GM18520 (cell line): Measurements from ENCODE around the gene NAA25.

ENCODE experiments used
- ATAC-seq: cut with Tn5 transposase; IDR thresholded peaks from one replicate; pipeline ENCODE4 v1.9.1; 2021; ENCODE audit not compliant: unreplicated experiment

Gene NAA25

DNA sequence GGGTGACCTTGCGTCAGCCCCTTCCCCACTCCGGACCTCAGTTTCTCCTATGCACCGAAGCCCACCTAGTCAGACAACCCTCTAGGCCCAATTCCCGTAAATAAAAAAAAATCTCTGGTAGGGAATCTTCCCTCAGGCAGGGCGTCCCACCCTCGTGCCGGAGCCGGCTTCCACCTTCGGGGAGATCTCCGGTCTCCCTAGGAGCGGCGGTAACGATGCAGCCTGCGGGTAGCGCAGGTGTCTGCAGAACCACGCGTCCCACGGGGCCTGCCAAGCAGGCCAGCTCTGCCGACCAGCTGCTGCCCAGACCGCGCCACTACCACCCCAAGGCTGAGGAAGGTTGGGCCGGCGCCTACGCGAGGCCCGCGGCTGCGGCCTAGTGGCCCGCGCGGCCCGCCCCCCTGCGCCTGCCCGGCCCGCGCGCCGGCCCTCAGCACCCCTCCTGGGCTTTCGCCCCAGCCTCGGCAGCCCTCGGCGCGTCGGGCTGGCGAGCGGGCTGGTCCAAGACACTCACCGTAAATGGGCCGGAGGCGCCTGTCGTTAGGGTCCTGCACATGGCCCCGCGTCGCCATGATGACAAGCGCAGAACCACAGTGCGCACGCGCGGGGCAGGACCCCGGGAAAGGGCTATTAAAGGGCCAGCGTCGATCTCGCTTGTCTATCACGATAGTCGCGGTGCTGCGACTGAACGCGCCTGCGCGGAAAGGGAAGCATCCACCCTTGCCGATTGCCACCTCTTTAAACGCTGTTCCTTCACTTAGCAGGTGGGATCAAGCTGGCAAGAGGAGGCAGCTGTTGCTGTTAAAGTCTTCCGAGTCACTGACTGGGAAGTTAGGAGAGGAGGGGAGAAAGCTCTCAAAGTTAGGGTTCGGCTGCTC lies at the start of gene NAA25:
Gene NAA25 (minus strand): TSS at position 582 of the 878 bp plus-strand sequence. CDS start 10 bp downstream, at position 572.
- peak; percentile 74 for ATAC-seq

DNA sequence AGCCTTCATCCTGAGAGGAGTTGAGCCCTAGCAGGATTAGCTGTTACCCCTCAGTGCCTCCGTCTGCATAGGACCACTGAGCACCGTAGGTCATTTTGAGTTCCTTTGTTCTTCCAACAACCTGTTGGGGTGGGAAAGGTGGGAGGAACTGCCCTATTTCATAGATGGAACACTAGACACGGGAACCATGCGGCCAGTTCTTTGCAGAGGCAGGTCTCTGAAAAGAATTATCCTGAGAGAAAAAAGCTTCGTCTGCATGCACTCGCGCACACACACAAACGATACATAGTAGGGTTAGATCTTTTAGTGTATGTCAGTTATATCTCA lies 45.3 kb upstream of the NAA25 start:
- no peak for ATAC-seq

DNA sequence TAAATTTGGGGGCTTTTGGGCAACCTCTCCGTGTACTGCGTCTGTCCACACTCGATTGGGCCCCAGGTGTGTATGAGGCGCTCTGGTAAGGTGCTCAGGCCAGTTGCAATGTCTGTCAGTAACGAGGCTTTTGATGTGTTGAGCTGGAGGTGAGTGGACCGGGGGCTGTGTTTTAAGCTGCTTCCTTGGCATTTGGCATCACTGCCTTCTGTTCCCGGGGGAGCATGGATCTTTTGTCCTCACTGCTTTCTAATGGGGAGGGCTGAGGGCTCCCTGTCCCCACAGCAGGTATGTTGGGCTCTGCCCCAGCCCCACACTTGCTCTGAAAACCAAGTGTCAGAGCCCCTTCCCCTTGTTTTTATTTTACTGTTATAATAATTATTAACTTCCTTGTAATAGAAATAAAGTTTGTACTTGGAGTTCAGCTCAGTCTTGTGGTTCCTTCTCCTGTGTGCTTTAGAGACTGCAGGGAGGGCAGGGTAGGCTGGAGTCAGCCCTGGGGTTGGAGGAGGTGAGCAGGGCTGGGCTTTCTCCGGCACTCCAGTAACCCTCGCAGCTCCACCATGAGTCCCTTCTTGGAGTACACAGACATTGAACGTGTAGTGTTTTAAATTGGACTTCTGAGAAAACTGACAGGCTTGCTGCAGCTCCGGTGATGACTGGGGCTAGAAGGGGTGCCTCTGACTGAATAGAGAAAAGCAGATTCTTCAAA lies 44.8 kb upstream of the NAA25 start:
- no peak for ATAC-seq

DNA sequence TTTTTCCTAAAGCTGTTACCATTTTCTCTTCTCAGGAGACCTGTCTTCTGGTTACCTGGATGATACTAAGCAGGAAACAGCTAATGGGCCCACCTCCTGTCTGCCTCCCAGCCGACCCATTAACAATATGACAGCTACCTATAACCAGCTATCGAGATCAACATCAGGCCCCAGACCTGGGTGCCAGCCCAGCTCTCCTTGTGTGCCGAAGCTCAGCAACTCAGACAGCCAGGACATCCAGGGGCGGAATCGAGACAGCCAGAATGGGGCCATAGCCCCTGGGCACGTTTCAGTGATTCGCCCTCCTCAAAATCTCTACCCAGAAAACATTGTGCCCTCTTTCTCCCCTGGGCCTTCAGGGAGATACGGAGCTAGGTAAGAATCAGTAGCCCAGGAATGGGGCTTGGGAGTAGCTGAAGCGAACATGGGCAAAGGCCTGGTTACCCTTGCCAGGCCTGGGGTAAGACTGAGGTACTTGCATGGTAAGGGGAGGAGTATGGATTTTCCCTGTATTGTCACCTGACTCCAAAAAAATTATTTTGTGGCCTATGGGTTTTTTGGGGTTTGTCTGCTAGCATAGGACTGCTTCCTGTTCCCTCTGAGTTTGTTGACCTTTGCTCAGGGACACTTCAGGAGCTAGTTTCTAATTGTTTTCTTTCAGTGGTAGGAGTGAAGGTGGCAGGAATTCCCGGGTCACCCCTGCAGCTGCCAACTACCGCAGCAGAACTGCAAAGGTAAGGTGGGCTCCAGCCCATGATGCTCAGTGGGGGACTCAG lies 43.4 kb upstream of the NAA25 start:
- no peak for ATAC-seq

DNA sequence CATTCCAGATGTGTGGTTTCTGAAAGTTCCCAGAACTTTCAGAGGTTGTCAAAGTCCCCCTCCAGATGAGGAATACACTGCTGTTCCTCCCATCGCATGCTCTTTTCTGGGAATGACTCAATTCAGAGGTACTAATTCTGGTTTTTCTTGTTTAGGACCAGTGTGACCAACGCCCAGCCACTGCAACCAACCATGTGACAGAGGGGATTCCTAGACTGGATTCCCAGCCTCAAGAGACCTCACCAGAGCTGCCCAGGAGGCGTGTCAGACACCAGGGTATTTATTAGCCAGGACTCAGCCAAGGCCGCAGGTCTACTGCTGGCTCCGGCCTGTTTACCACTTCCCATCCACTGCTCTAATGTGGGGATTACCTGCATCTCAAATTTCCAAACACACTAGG lies 41.0 kb upstream of the NAA25 start:
- ATAC-seq = no peak

DNA sequence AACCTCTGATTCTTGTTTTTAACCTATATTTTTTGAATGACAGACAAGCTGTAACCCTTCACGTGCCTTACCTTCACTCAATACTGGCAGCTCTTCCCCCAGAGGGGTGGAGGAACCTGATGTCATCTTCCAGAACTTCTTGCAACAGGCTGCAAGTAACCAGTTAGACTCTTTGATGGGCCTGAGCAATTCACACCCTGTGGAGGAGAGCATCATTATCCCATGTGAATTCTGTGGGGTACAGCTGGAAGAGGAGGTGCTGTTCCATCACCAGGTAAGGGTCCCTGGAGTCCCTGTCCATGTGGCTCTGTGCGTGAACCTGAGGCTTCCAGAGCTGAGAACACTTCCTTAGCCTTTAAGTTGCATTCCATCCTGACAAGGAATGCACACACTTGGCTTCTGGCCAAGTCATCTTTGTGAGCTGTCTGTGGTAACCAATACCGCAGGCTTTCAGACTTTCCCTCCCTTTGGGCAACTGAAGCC lies 39.5 kb upstream of the NAA25 start:
- ATAC-seq = no peak

DNA sequence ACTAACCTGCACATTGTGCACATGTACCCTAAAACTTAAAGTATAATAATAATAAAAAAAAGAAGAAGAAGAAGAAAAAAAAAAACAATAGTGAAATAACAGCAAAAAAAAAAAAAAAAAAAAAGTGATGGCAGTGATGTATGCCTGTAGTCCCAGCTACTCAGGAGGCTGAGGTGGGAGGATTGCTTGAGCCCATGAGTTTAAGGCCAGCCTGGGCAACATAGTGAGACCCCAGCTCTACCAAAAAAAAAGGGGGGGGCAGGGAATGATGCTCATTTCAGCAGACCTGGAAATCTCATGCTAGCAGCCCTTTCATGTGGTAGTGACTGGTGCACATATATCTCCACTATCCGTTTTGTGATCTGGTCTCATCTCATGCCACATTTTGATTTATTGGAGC lies 37.5 kb upstream of the NAA25 start:
- ATAC-seq = no peak

DNA sequence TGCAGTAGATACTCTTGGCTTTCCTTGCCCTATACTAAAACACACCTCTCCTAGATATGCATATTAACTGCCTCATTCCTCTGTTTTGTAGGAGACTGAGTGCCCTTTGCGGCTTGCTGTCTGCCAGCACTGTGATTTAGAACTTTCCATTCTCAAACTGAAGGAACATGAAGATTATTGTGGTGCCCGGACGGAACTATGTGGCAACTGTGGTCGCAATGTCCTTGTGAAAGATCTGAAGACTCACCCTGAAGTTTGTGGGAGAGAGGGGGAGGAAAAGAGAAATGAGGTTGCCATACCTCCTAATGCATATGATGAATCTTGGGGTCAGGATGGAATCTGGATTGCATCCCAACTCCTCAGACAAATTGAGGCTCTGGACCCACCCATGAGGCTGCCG lies 32.1 kb upstream of the NAA25 start:
- ATAC-seq = no peak

DNA sequence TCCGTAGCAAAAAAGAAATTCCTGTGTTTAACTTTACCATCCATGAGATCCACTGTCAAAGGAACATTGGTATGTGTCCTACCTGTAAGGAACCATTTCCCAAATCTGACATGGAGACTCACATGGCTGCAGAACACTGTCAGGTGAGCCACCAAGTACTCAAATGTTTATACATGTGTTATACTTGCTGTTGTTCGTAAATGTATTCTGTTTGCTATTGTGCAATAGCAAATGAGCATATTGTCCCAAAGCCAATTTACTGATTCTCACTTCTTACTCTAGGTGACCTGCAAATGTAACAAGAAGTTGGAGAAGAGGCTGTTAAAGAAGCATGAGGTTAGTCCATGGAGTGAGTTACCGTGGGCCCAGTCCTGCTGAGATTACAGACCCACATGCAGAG lies 26.1 kb upstream of the NAA25 start:
- ATAC-seq = no peak

DNA sequence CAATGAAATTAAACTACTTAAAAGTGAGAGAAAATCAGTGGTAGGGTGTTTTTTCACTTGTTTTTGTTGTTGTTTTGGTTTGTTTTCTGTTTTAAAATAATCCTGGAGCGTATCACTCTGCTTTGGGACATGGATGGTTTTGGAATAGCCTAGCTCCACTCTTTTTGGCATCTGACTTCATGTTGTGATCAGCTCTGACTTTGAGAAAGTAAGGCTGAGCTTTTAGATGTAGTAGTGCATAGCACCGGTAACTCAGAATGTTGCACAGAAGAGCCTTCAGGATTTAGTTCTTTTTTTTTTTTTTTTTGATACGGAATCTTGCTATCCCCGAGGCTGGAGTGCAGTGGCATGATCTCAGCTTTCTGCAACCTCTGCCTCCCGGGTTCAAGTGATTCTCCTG lies 24.8 kb upstream of the NAA25 start:
- ATAC-seq = no peak

DNA sequence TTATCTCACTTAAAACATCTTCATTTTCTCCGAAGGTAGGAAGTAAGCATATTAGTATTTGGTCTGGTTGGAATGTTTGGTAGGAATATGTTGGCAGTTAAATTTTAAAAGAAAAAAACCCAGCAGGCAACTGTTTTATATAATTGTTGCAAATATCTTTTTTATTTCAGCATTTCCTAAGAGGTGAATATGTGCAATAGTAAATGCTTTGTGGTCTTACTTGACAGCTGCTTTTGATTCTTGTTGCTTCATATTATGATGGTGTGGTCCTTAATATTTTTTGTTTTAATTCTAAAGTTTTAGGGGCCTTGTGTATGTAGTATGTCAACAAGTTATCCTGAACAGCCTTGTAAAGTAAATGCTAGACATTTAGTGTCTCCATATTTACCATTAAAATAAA lies 23.1 kb upstream of the NAA25 start:
- ATAC-seq = no peak

DNA sequence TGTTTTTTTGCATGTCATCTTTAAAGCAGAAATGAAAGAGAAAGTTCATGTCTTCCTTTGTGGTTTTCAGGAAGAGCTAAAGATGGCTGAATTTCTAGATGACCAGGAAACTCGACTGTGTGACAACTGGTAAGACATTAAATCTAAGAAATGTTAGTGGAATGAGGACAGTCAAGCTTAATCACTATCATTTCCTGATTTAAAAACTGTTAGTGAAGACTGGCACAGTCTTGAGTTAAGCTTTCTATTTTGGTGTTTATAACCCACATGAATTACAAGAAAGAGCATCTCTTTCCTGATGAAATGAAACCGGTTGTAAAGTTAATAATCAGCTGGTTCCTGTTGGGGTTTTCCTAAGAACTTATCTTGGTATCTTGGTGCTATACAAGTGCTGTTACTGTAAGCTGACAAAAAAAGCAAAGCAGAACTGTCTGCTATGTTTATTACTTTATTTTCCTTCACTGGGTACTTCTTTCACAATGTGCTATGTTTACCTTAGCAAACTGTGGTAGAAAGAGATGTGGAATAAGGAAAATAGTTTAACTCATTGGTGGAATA lies 21.9 kb upstream of the NAA25 start:
- peak; percentile 47 for ATAC-seq

DNA sequence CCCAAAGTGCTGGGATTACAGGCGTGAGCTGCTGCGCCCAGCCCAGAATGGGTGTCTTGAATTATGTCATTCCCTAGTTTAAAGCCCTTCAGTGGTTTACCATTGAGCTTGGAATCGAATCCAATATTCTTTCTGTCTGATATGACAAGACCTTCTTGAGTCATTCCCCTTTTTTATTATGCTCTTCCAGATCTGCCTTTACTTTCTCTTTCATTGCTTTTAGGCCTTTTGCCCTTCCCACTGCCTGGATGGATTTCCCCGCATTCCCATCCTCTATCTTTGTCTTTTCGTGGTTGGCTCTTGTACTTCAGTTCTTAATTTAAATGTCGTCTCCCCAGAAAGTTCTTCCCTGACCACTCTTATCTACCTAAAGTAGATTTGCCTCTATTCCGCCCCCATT lies 18.3 kb upstream of the NAA25 start:
- ATAC-seq = no peak

DNA sequence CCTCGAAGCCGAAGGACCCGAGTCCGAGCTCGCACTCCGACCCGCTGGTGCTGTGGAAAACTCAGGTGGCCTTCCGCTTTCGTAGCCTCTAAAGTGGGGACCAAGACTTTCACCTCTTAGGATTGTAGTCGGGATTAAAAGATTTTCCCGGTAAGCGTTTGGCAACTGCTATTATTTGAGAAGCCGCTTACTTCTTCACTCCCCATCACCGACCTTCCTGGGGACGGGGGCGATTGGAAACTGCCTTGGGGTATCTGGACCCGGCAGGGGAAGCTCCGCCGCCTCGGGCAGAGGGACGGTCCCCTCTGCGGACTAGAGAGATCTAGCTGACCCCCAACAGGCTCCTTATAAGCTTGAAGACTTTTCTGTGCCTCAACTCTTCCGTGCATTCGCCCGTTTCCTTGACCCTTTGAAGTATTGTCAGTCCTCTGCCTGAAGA lies 17.4 kb upstream of the NAA25 start:
- ATAC-seq = no peak

DNA sequence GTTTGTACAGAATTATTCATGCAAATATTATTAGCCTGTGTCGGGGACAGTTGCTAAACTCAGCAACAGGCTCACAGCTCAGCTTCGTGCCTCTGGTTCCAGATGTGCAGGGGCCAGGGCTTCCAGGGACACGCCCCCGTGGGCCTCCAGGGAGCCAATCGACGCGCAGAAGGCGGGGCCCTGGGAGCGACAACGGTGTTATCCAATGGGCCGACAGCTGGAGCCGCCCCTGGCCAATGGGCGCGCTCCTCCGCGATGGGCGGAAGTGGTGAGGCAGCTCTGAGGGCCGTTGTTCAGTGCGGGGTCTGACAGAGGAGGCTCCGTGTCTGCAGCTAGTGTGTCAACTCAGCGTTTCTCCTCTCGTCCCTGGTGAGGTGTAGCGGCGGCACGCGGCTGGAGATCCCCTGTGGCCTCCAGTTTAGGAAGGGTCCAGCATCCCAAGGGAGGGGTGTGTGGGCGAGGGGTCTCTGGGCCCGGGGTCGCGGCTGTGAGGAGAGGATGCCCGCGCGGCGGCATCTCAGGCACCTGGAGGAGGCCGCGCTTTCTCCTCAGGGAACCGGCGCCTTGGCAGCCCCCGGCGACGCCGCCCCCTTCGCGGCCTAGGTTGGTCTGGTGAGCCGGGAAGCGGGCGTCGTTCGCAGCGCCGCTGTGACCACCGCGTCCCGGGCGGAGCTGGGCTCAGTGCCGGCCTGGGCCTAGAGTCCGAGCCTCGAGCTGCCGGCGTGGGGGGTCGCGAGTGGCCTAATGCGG lies 16.8 kb upstream of the NAA25 start, which contains the start of gene TRAFD1:
Gene TRAFD1 (plus strand): TSS at position 311 of the 750 bp plus-strand sequence. CDS start 4,963 bp downstream, outside the sequence.
- peak; percentile 93 for ATAC-seq

DNA sequence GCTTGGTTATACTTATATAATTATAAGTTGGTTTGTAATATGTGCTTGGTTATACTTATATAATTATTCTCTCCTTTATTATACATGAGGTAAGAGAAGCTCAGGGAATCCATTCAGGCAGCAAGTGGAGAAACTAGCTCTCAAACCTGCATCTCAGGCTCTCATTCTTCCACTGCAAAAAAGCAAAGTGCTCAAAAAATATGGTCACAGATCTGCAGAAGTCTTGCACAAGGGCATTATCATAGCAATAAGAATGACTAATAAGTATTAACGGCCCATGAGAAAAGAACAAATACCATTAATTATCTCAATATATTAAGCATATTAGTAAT lies 16.3 kb upstream of the NAA25 start:
- ATAC-seq = no peak

DNA sequence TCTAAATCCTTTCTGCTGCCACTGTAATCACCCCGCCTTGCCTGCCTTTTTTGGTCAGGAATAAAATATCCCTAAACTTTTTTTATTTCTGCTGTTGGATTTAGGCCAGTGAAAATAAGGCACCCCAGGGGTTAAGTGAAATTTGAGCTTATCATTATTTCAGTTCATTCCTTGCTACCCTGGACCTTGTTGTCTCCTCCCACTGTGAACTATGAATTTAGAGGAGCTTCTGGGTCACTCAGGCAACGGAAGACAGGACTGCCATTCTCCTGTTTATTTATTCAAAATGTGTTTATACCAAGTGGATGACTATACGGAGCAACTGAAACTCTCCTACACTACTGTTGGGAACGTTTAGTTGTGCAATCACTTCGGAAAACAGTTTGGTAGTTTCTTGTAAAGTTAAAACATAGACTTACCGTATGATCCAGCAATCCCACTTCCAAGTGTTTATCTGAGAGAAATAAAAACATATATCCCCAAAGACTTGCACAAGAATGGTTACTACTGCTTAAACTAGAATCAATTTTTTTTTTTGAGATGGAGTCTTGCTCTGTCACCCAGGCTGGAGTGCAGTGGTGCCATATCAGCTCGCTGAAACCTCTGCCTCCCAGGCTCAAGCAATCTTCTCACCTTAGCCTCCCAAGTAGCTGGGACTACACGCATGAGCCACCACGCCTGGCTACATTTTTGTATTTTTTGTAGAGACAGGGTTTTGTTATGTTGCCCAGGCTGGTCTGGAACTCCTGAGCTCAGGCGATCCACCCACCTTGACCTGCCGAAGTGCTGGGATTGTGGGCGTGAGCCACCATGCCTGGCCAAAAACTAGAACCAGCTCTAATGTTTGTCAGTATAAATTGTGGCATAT lies 14.5 kb upstream of the NAA25 start:
- no peak for ATAC-seq

DNA sequence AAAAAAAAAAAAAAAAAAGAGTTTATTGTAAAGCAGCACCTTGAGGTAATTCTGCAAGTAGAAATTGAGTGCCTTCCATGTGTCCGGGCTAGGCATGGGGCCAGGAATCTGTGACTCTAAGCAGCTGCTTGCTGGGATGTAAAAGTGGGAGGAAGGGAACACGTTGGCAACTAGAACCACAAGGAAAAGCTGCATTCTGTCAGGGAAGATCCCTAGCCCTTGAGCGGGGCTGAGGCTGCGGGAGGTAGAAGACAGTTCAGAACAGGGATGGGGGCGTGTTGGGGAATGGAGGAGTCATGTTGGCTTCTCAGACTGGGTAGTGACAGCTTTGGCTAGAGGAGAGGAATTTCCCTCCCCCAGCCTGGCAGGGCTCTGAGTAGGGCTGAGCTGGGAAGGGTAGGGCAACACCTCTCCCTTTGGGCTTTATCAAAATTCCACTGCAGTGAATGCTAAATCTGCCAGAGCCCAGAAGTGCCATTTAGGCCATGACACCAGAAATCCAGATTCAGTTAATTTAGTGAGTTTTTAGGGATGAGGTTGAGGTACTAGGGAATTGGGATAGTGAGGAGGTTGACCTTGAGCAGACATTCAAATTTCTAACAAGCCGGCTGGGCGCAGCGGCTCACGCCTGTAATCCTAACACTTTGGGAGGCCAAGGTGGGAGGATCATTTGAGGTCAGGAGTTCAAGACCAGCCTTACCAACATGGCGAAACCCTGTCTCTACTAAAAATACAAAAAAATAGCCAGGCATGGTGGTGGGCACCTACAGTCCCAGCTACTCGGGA lies 13.4 kb upstream of the NAA25 start:
- ATAC-seq = no peak

DNA sequence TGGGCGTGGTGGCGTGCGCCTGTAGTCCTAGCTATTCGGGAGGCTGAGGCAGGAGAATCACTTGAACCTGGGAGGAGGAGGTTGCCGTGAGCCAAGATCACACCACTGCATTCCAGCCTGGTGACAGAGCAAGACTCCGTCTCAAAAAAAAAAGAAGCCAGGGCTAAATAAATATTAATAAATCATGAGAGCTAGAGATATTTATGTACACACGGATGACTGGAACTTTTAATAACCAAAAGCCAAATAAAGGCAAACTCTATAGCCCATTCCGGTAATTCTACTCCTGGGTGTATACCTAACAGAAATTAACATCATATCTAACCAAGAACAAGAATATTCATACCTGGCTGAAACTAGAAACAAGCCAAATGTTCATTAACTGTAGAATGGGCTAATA lies 9.1 kb upstream of the NAA25 start:
- no peak for ATAC-seq
